DMS114 treated with DMSO at 0.1 percent for 48 hours (cell line): ENCODE results near the gene SGTA.
"Not testable (repeated sequence)": the region's sequence is repeated elsewhere in the genome, so short reads cannot be mapped to it uniquely, and the experiment has no call there.

ENCODE experiments used
- DNase-seq: peaks from one replicate; lab custom pipeline; 2025; ENCODE audit not compliant: unreplicated experiment; lab: John Stamatoyannopoulos, UW

SGTA gene

DNA sequence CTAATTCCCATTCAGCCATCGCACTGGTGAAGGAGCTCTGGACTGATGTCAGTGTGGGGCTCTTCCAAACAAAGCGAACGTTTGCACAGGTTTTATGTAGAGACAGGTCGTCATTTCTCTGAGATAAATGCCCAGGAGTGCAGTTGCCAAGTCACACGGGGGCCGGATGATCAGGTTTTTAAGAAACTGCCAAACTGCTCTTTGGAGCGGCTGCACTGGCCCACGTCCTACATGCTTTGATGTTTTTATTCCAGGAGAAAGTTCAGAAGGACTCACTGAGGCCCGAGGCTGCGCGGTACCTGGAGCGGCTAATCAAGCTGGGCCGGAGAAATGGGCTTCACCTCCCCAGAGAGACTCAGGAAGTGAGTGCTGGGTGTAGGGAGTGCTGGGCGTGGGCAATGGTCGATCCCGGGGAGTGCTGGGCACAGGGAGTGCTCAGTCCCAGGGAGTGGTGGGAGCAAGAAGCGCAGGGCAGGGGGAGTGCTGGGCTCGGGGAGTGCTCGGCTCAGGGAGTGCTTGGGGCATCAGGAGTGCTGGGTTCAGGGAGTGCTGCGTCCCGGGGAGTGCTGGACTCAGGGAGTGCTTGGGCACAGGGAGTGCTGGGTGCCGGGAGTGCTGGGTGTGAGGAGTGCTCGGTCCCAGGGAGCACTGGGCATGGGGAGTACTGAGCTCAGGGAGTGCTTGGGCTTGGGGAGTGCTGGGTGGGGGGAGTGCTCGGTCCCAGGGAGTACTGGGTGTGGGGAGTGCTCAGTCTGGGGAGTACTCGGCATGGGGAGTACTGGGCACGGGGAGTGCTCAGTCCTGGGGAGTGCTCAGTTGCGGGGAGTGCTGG is 13.0 kb upstream of the SGTA start:
- no peak for DNase-seq

DNA sequence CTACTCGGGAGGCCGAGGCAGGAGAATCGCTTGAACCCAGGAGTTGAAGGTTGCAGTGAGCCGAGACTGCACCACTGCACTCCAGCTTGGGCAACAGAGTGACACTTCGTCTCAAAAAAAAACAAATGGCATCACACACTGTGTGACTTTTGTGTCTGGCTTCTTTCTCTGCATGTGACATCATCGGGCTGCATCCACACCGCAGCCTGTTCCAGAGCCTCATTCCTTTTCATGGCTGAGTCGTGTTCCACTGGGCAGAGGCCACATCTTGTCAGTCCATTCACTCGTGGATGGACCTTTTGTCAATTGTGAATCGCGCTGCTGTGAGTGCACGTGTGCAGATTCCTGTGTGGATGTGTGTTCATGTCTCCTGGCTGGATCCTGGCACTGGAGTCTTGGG is 10.5 kb upstream of the SGTA start:
- no peak for DNase-seq

DNA sequence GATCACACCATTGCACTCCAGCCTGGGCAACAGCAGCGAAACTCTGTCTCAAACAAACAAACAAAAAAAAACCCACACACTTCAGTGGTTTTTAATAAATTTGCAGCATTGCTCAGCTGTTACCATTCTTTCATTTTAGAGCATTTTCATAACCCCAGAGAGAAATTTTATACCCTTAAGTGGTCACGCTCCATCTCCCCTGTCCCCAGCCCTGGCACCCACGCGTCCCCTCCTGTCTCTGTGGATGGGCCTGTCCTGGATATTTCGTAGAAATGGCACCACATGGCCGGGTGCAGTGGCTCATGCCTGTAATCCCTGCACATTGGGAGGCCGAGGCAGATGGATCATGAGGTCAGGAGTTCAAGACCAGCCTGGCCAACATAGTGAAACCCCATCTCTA is 10.1 kb upstream of the SGTA start:
- DNase-seq, result no peak

DNA sequence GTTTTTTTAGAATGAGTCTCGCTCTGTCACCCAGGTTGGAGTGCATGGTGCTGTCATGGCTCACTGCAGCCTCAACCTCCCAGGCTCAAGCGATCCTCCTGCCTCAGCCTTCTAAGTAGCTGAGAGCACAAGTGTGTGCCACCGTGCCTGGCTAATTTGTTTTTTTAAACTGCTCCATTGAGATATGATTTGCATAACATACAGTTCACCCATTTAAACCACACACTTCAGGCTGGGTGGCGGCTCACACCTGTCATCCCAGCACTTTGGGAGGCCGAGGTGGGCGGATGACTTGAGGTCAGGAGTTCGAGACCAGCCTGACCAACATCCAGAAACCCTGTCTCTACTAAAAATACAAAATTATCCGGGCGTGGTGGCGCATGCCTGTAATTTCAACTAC is 9.6 kb upstream of the SGTA start:
- DNase-seq, result not testable (repeated sequence)

DNA sequence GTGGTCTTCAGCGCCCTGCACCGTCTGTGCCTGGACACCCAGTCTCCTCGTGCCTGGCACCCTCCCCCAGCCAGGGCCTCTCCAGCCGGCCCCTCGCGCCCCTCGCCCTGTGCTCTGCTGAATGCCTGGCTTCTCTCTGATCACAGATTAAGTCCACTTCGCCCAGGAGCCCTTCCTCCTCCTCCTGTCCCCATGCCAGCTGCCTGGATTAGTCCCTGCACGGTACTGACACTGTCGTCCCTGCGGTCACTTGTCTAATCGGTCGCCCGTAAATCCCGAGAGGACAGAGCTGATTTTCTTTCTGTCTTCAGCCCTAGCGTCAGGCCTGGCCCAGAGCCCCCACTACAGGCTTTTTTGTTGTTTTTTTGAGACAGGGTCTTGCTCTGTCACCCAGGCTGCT is 8.8 kb upstream of the SGTA start:
- DNase-seq, result no peak

DNA sequence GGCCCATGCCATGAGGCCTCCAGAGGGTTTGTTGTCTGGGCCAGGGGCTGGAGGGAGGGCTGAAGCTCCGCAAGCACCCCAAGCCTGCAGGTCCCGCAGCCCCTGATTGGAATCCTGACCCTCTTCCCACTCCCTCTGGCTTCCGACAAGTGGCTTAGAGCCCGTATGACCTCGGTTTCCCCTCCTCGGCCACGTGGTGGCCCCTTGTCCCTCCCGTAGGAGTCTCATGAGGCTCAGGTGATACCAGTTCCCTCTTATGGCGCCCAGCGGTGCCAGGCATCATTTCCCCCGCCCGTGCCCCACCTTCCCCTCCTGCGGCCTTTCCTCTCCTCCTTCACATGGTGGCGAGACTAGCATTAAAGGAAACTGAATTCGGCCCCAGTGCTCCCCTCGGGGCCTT is 8.4 kb upstream of the SGTA start:
- DNase-seq, result no peak

DNA sequence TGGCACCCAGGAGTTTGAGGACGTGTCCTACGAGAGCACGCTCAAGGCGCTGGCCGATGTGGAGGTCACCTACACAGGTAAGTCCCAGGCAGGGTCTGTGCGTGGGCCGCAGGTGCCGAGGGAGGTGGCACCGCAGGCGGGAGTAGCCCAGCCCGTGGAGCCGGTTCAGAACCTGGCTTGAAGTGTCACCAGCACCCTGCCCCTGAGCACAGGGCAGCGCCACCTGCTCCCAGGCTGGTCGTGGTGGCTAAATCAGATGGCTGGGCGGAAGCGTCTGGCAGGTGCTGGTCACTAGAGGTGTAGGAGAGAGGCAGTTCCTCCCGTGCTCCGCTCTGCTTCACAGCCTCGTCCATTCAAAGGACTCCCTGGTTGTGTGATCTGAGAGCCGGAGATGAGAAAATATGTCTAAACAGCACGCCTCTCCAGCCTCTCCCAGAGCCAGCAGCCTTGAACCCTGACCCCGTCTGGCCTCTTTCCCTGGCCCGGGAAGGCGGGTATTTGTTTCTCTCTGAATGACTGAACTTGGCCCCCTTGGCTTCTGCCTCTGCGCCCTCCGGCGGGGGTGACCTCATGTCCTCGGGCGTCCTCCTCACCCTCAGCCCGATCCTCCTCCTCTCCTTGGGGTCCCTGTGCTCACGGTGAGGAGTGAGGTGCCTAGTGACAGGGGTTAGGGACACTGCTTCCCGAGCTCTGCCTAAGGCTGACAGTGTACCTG is 7.6 kb upstream of the SGTA start:
- no peak for DNase-seq

DNA sequence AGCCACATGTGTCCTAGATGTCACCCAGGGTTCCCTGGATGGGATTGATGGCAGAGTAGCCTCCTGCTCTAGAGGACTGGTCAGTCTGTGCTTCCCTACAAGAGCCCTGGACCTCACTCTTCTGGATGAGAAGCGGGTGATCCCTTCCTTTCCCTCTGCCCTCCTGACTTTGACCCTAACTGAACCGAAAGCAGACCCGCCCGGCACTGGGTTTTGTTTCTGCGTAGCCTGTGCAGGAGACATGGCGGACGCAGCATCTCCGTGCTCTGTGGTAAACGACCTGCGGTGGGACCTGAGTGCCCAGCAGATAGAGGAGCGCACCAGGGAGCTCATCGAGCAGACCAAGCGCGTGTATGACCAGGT is 7.1 kb upstream of the SGTA start:
- DNase-seq, result no peak

DNA sequence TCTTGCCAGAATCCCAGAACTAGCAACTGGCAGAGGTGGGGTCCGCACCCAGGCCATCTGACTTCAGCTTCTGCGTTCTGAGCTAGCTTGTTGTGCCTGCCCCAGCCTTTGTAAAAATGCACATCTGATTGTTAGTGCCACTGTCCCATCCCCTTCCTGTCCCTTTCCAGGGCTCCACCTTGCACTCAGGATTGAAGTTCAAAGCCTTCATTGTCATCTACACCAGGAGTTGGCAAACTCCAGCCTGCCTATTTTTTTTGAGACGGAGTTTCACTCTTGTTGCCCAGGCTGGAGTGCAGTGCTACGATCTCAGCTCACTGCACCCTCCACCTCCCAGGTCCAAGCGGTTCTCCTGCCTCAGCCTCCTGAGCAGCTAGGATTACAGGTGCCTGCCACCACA is 5.2 kb upstream of the SGTA start:
- no peak for DNase-seq

DNA sequence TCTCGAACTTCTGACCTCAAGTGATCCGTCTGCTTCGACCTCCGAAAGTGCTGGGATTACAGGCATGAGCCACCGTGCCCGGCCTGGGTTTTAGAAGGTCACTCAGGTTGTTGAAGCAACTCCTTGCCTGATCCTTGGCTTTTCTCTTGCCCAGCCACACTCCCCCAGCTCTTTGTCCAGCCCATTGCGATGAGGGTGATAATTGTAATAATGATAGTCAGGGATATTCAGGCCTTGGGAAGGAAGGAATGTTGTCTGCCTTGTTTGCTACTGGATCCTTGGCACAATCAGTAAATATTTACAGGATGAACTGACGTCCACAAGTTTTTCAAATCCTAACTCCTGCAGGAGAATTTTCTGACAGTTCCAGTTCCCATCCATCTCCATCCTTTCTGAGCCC is 4.0 kb upstream of the SGTA start:
- no peak for DNase-seq

DNA sequence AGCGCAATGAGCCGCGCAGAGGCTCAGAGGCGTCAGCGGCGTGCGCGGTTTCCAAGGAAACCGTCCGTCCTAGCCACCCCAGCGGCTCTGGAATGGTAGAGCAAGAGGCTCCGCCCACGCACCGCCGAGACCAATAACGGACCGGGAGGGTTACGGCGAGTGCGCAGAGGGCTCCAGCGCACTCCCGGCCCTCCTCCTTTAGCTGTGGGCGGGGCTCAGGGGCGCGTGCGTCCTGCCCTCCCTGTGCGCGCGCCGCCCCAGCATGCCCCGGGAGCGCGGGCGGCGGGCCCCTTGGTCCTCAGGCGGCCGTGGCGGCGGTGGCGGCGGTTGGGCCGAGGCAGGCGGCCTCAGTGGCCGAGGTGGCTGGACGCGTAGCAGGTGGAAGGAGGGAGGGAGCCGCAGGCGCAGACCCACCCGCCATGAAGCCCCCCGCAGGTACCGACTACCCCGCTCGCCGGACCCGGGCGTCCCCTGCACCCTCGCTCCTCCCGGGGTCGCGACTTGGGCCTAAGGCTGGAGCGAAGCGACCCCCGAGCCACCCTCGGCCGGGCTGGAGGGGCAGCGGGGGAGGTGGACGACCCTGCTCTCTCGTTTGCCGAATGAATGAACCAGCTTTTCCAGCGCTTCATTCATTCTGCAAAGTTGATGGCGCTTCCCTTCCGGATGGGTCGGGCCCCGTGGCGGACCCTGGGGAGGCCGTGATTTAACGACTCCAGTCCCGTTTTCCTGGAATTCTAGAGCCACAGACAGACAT is 2.3 kb upstream of the SGTA start, which contains the start of gene THOP1:
Gene THOP1, plus strand, starts transcription at position 260 of the 754 bp plus-strand sequence. Its CDS starts 160 bp downstream, at position 420.
- peak; percentile 88 for DNase-seq

DNA sequence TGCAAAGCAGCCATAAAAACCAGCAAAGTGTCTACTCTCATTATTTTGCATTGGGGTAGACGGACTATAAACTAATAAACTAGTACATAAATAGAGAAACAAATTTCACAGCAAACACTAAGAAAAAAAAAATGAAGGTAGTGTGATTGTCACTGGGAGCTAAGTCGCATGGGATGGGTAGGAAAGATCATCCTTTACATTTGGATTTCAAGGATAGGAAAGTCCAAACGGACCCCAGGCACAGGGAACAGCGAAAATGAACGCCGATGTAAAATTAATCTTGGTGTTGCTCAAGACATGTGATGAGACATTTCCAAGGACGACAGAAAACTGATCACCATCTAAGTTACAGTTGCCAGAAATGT is 690 bp upstream of the SGTA start:
- no peak for DNase-seq

DNA sequence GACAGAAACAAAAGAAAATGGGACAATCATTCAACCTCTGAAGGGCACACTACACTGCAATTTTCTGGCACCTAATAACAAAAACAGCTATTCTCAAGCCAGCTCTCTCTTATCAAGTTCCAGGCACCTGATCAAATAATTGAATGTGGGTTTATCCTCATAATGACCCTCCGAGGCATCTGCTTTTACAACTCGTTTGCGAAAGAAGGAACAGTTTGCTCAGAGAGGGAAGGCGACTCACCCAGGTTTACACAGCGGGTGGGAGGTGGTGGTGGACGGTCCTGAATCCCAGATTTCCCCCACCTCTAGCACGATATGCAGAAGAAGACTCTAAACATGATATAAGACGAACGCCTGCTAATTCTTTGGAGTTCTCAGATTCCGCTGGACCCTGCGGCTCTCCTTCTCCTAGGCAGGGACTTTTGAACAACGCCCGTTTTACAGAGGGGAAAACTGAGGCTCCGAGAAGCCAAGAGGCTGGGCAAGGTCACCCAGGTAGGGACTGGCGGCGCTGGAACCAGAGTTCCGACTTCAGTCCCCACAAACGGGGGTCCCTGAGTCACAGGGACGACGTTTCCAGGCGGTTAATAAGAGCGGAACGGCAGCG is 641 bp downstream of the SGTA start:
- no peak for DNase-seq

DNA sequence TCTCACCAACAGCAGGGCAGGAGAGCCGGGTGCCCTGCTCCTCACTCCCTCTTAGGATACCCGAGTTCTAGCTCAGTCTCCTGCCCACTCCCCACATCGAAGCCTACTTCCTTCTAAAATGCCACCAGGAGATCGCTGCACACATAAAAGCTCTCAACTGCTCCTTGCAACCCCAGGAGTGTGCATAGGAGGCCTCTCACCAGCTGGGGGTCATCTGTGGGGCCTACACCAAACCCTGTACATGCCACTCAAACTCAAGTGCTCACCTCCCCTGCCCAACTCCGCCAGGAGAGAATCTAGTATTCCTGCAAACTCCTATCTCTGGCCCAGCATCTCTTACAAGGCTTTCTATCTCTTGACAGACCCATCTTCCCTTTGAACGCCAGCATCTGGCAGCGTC is 2.8 kb downstream of the SGTA start:
- no peak for DNase-seq

DNA sequence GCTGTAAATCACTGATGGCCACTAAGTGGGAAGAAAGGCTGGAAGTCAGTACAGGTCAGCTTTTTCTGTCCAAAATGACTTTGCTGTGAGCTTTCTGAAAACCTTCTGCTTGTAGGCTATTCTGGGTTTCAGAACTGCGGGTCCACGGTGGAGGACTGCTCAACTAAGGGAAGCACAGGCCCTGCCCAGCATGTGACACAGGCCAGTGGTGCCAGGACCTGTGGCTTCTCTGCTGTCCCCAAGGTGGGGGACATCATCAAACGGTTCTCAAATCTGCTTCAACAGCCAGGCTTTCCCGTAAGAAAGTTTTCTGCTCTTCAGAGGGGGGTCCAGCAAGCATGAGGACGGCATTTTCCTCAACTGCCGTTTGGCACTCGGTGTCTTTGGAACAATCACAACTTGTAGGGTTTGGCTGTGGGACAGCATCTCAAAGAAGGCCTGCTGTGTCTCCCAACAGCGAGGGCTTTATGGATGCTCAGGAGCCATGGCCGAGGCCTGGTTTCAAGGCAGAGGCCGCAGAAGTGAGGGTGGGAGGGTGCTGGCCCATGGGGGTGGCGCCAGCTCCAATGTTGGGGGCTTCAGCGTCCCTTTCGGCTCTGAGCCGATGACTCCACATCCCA is 3.8 kb downstream of the SGTA start:
- DNase-seq, result no peak

DNA sequence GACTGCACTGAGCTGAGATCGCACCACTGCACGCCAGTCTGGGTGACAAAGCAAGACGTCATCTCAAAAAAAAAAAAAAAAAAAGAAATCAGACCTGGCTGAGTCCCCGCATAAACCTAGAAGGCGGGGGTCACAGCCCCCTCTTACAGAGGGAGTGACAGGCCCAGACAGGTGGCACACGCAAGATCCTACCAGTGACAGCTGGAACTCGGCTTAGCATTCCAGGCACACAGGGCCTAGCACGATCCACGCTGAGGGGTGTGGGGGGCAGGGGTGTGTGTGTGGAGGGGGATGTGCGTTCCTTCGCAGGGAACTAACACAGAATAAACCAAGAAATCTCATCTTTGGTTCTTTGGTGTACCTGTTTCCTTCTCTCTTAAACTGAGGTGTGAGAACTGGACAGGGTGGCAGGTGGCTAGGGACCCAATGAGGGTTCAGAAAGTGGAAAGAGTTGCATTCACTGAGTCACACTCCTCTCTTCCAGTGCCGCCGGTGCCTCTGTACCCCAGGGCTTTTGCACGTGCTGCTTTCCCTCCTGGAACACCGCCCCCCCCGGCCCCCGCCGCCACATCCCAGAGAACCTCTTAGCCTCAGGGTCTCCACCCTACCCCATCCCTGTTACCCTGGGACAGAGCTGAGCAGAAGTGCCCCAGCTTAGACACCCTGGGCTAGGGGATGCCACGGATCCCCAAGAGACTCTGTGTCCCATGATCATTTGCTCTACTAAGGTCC is 5.0 kb downstream of the SGTA start:
- no peak for DNase-seq

DNA sequence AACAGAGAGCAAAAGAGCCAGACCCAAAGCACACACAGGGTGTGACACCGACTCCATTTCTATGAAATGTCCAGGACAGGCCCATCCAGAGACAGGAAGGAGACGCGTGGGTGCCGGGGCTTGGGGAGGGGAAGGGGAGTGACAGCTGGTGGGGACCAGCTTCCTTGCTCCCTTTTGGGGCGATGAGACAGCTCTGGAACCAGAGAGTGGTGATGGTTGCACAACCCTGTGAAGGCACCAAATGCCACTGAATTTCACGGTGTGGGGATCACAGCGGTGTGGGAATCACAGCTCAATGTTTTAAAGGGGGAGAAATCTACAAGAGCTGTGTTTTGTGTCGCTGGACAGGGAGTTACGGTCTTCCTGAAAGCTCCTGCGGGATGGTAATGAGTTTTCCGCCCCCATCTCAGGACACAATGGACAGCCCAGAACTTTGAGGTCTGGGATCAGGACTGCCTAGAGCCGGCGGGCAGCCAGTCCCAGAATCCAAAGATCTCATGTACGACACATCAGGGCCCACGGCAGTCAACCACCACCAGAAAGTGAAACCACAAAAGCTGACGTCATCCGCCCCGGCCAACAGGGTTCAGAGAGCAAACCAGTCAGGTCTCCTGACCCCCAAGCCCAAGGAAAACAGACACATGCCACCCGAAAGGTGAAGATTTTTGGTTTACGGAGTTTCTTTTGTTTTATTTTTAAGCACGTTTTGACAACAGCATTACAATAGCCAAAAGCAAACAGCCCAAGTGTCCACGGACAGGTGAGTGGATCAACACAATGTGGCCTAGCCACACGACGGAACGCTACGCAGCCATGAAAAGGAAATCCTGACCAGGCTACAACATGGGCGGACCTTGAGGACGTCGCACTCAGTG is 7.3 kb downstream of the SGTA start:
- no peak for DNase-seq

DNA sequence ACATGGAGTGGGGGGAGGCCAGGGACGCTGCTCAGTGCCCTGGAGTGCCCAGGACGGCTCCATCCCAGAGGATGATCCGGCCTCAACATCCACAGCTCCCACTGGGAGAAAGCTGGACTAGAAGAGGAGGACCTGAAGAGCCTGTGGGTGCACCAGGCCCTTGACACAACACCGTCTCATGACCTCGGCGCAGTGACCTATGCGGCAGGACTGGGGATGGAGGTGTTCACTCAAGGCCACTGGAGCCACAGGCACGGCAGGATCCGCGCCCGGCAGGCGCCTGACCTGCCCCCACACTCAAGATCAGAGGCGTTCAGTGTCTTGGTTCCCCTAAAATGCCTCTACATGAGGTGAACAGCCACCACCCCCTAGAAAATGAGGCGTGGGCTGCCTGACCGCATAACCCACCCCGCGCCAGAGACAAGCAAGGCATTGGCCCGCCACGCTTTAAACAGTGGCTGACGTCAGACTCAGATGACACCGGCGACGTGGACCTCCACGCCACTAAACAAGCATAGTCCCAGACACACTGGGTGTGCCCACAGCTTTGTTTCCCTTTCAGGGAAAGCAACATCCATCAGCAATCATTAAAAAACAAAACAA is 8.0 kb downstream of the SGTA start:
- no peak for DNase-seq

DNA sequence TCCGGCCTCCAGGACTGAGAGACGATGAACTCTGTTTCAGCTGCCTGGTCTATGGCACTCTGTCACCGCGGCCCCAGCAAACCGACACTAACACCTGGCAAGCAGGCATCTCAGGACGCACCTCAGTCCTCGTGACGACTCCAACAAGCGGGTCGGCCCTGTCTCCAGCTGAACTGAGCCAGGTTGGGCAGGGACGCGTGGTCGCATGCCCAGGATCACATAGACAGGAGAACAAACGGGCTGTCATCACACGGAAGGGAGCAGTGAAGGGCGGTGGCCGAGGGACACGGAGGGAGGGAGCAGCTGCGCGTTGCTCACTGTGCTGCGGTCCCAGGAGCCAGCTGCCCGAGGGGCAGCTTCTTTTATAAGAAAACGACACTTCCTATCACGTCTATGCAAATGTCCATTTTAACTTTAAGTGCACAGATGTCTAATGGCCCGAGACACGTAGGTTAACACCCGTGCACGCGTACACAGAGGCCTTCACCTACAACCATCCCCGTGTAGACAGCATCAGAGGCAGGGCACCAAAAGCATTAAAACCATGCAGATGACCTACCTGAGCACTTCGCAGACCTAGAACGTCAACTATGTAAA is 8.9 kb downstream of the SGTA start:
- DNase-seq, result no peak
